GM06990 (cell line): ENCODE results near the gene CANX.
A peak's percentile ranks its signal among the peaks of the same experiment; 100 is the strongest.
"Not testable (repeated sequence)": the region's sequence is repeated elsewhere in the genome, so short reads cannot be mapped to it uniquely, and the experiment has no call there.

Source experiments
- DNase-seq: peaks from one replicate; pipeline ENCODE4 v3.0.0-alpha.2; 2011; ENCODE audit not compliant: insufficient read length; ENCODE audit errors: extremely low read depth
- H3K27me3 ChIP-seq: replicated peaks from 2 replicates; pipeline ENCODE4 v1.6.0; 2011; ENCODE audit warnings: low read length; ENCODE audit not compliant: control insufficient read depth, insufficient read depth
- H3K36me3 ChIP-seq: 2 replicates; pipeline ENCODE4 v1.5.1; 2011; ENCODE audit warnings: low read length; ENCODE audit not compliant: control insufficient read depth, insufficient read depth
- H3K4me3 ChIP-seq: replicated peaks from 2 replicates; pipeline ENCODE4 v1.5.1; 2011; ENCODE audit warnings: low read depth, mild to moderate bottlenecking, control low read depth, low read length
- TF ChIP-seq, protein P1 (sequence below): IDR thresholded peaks from 2 replicates; pipeline ENCODE4 v1.5.1; 2011; ENCODE audit warnings: low read length, control low read depth, mild to moderate bottlenecking, inconsistent platforms; ENCODE audit not compliant: insufficient read depth, poor library complexity, severe bottlenecking

The CANX gene

DNA sequence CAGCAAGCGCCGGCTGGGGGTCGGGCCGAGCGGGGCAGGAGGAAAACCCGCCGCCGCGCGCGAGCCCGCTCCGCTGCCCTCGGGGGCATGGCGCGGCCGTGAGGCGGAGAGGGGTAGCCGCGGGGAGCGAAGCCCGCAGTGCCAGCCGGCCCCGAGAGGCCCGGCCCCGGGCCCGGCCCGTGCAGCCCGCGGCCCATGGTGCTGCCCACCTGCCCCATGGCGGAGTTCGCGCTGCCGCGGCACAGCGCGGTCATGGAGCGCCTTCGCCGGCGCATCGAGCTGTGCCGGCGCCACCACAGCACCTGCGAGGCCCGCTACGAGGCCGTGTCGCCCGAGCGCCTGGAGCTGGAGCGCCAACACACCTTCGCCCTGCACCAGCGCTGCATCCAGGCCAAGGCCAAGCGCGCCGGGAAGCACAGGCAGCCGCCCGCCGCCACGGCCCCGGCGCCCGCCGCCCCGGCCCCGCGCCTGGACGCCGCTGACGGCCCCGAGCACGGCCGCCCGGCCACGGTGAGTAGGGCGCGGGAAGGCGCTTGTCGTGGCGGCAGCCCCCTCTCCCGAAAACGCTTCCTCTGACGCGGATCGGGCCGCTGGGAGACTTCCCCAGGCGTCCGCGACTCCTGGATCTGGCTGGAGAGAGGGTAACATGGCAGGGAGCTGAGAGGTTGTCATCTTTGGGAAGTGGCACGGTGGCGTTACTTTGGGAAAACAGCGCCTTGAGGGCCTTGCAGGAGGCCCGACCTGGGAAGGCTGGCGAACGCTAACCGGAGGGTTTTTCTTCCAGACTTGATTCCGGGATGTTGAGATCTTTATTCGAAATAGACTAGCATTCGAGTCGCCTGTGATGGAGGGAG, 34.4 kb downstream of the CANX start:
- H3K27me3 ChIP-seq, result no peaks in the 10 kb centered on the region
- peaks cover 5% of the 10 kb centered on the region for H3K36me3 ChIP-seq
- H3K4me3 ChIP-seq, result peak overlapping the region; percentile 76
- TF ChIP-seq, protein P1, sequence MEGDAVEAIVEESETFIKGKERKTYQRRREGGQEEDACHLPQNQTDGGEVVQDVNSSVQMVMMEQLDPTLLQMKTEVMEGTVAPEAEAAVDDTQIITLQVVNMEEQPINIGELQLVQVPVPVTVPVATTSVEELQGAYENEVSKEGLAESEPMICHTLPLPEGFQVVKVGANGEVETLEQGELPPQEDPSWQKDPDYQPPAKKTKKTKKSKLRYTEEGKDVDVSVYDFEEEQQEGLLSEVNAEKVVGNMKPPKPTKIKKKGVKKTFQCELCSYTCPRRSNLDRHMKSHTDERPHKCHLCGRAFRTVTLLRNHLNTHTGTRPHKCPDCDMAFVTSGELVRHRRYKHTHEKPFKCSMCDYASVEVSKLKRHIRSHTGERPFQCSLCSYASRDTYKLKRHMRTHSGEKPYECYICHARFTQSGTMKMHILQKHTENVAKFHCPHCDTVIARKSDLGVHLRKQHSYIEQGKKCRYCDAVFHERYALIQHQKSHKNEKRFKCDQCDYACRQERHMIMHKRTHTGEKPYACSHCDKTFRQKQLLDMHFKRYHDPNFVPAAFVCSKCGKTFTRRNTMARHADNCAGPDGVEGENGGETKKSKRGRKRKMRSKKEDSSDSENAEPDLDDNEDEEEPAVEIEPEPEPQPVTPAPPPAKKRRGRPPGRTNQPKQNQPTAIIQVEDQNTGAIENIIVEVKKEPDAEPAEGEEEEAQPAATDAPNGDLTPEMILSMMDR, result no peak
- peak; percentile 39 for DNase-seq

DNA sequence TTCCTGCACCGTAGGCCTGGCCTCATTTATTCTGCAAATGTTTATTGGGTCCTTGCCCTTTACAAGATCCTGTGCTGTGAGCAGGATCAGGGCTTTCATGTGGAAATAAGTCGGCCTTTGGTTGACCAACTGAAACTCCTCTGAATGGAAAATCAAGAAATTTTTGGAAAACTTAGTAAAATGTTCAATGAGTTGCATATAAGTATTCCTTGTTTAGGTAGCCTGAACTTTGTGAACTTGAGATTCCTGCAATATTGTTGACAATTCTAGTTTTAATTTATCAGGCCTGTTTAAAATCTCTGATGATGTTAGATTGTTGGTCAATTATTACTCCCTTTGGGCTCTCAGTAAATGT, 35.0 kb downstream of the CANX start:
- TF ChIP-seq, protein P1, result no peak
- no peak for DNase-seq
- Histone ChIP-seq H3K36me3 (peaks cover 3% of the 10 kb centered on the region), H3K4me3 (peak overlapping the region; percentile 76), H3K27me3 (no peaks in the 10 kb centered on the region)

DNA sequence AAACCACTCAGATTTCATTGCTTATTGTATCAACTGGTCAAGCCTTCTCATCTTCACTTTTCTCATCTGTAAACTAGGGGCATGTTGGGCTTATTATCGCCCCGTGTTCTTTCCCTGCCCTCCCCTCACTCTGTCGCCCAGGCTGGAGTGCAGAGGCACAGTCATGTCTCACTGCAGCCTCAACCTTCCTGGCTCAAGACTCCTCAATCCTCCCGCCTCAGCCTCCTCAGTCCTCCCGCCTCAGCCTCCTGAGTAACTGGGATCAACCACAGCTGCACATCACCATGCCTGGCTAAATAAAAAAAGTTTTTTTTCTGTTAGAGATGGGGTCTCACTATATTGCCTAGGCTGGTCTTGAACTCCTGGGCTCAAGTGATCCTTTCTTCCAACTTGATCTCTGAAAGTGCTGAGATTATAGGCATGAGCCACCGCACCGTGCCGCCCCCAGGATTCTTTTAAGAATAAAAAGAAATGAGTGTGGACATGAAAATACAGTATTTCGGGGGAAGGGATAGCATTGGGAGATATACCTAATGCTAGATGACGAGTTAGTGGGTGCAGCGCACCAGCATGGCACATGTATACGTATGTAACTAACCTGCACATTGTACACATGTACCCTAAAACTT, 35.9 kb downstream of the CANX start:
- no peaks in the 10 kb centered on the region for H3K36me3 ChIP-seq
- H3K4me3 ChIP-seq, result peak overlapping the region; percentile 76
- no peak for DNase-seq
- TF ChIP-seq, protein P1, result no peak
- no peaks in the 10 kb centered on the region for H3K27me3 ChIP-seq

DNA sequence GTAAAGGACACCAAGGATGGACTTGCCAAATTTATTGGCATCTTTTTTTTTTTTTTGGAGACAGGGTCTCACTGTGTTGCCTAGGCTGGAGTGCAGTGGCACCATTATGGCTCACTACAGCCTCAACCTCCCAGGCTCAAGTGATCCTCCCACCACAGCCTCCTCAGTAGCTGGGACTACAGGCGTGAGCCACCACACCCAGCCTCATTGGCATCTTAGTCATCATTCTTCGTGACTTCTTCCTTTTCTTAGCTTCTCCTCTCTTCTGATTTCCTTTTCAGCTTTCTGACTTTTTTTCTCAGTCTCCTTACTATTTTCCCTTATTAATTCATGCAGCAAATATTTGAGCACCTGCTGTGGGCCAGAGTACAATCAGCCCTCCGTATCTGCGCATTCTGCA, 40.0 kb downstream of the CANX start:
- H3K4me3 ChIP-seq, result no peak overlapping the region
- no peaks in the 10 kb centered on the region; the same call in 1 of the 2 replicates for H3K36me3 ChIP-seq
- H3K27me3 ChIP-seq, result no peaks in the 10 kb centered on the region
- TF ChIP-seq, protein P1, result no peak
- no peak for DNase-seq

DNA sequence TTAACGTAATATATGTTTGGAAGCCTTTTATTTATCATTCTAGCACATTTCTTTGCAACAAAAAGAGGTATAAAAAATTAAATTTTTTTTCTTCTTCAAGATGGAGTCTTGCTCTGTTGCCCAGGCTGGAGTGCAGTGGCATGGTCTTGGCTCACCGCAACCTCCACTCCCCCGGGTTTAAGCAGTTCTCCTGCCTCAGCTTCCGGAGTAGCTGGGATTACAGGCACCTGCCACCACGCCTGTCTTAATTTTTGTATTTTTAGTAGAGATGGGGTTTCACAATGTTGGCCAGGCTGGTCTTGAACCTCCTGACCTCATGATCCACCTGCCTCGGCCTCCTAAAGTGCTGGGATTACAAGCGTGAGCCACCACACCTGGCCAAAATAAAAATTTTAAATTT, 45.3 kb downstream of the CANX start:
- not testable (repeated sequence) for H3K27me3 ChIP-seq, H3K36me3 ChIP-seq, H3K4me3 ChIP-seq, DNase-seq

DNA sequence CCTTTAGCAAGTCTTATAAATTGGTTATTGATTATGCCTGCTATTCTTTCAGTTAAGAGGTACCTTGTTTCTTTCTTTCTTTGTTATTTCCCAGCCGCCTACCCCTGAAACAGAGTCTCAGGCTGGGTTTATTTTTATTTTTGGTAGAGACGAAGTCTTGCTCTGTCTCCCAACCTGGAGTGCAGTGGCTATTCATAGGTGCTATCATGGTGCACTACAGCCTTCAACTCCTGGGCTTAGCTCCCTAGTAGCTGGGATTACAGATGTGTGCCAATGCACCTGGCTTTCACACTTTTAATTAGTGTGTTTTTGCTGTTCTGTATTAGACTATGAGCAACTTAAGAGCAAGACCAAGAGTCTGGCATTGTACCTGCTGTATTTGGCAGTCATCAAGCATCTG, 48.1 kb downstream of the CANX start:
- no peak for DNase-seq
- no peaks in the 10 kb centered on the region for H3K27me3 ChIP-seq
- TF ChIP-seq, protein P1, result no peak
- H3K4me3 ChIP-seq, result no peak overlapping the region
- peaks cover 2% of the 10 kb centered on the region for H3K36me3 ChIP-seq
